GM12878 (cell line): ENCODE measurements around the gene WDR59.

Experiments
- BHLHE40 ChIP-seq, 2 experiments: fragments of 450-650 bp in 1 of 2; IDR thresholded peaks; 2 replicates each; pipeline ENCODE4 v1.6.1; 2011 to 2017; ENCODE audit warnings: low read depth in 2 of 2, borderline replicate concordance in 1 of 2, improper control_type of control experiment in 1 of 2, low read length in 1 of 2, mild to moderate bottlenecking in 1 of 2
- CHD2 ChIP-seq: IDR thresholded peaks from 2 replicates; pipeline ENCODE4 v1.6.1; 2011; ENCODE audit warnings: low read depth, low read length, improper control_type of control experiment, borderline replicate concordance
- HCFC1 ChIP-seq: fragments of 150-350 bp; IDR thresholded peaks from 2 replicates; pipeline ENCODE4 v1.6.1; 2014; ENCODE audit warnings: low read length
- JUND ChIP-seq: IDR thresholded peaks from 2 replicates; pipeline ENCODE4 v1.6.1; 2012; ENCODE audit warnings: low read depth, mild to moderate bottlenecking, low read length, improper control_type of control experiment, moderate library complexity
- MYC ChIP-seq: IDR thresholded peaks from 2 replicates; pipeline ENCODE4 v1.6.1; 2011; ENCODE audit warnings: mild to moderate bottlenecking, low read length, moderate library complexity, inconsistent platforms; ENCODE audit not compliant: insufficient read depth, insufficient replicate concordance, insufficient read length, severe bottlenecking
- NRF1 ChIP-seq: conservative IDR thresholded peaks from 2 replicates; pipeline ENCODE4 v1.6.1; 2011; ENCODE audit warnings: mild to moderate bottlenecking, low read depth, low read length, improper control_type of control experiment
- POLR2AphosphoS5 ChIP-seq: IDR thresholded peaks from 2 replicates; pipeline ENCODE4 v1.6.1; 2011; ENCODE audit warnings: mild to moderate bottlenecking, low read length, inconsistent platforms
- RBBP5 ChIP-seq: fragments of 200-600 bp; sonication (generic); conservative IDR thresholded peaks from 2 replicates; pipeline ENCODE4 v1.6.1; 2016
- SP1 ChIP-seq: IDR thresholded peaks from one replicate; pipeline ENCODE4 v1.6.1; 2011; ENCODE audit warnings: low read depth, low read length
- TAF1 ChIP-seq: IDR thresholded peaks from 2 replicates; pipeline ENCODE4 v1.6.1; 2011; ENCODE audit warnings: mild to moderate bottlenecking, low read depth, low read length, borderline replicate concordance
- TCF7 ChIP-seq: IDR thresholded peaks from 2 replicates; pipeline ENCODE4 v1.6.1; 2014; ENCODE audit warnings: antibody characterized with exemption, borderline replicate concordance
- TF ChIP-seq, protein P1 (sequence below), 3 experiments: IDR thresholded peaks in 2 of 3; conservative IDR thresholded peaks in 1 of 3; 2 replicates each; pipeline ENCODE4 v1.5.1; 2011; ENCODE audit warnings: low read depth in 3 of 3, low read length in 3 of 3, mild to moderate bottlenecking in 3 of 3, control low read depth in 2 of 3, moderate library complexity in 2 of 3, inconsistent platforms in 1 of 3, mixed read lengths in 1 of 3; ENCODE audit not compliant: control insufficient read depth in 2 of 3, insufficient read depth in 1 of 3; ENCODE audit errors: extremely low read depth in 1 of 3
- TF ChIP-seq, protein P2 (sequence below): IDR thresholded peaks from 2 replicates; pipeline ENCODE4 v1.6.1; 2012; ENCODE audit warnings: mild to moderate bottlenecking, low read depth, low read length
- TF ChIP-seq, protein P3 (sequence below): fragments of 150-350 bp; IDR thresholded peaks from 2 replicates; pipeline ENCODE4 v1.6.1; 2014; ENCODE audit warnings: mild to moderate bottlenecking, low read depth, low read length

DNA sequence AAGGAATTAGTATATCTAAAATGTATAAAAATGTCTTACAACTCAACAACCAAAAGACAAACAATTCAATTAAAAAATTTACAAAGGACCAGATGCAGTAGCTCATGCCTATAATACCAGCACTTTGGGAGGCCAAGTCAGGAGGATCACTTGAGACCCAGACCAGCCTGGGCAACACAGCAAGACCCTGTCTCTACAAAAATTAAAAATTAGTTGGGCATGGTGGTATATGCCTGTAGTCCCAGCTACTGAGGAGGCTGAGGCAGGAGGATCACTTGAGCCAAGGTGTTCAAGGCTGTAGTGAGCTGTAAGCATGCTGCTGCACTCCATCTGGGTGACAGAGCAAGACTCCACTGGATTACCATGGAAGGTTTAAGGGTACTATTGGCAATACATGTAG, 47.7 kb upstream of the WDR59 start:
- TF ChIP-seq, protein P1, sequence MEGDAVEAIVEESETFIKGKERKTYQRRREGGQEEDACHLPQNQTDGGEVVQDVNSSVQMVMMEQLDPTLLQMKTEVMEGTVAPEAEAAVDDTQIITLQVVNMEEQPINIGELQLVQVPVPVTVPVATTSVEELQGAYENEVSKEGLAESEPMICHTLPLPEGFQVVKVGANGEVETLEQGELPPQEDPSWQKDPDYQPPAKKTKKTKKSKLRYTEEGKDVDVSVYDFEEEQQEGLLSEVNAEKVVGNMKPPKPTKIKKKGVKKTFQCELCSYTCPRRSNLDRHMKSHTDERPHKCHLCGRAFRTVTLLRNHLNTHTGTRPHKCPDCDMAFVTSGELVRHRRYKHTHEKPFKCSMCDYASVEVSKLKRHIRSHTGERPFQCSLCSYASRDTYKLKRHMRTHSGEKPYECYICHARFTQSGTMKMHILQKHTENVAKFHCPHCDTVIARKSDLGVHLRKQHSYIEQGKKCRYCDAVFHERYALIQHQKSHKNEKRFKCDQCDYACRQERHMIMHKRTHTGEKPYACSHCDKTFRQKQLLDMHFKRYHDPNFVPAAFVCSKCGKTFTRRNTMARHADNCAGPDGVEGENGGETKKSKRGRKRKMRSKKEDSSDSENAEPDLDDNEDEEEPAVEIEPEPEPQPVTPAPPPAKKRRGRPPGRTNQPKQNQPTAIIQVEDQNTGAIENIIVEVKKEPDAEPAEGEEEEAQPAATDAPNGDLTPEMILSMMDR (IDR thresholded peaks at IDR 0.05 in 2 of 3, conservative IDR thresholded peaks at IDR 0.05 in 1 of 3; ENCODE audit: control insufficient read depth in 2 of 3, extremely low read depth in 1 of 3, insufficient read depth in 1 of 3, low read depth in 3 of 3, low read length in 3 of 3) = no peak
- no peak for TF ChIP-seq HCFC1
- no peak for TF ChIP-seq TCF7
- TF ChIP-seq, protein P2, sequence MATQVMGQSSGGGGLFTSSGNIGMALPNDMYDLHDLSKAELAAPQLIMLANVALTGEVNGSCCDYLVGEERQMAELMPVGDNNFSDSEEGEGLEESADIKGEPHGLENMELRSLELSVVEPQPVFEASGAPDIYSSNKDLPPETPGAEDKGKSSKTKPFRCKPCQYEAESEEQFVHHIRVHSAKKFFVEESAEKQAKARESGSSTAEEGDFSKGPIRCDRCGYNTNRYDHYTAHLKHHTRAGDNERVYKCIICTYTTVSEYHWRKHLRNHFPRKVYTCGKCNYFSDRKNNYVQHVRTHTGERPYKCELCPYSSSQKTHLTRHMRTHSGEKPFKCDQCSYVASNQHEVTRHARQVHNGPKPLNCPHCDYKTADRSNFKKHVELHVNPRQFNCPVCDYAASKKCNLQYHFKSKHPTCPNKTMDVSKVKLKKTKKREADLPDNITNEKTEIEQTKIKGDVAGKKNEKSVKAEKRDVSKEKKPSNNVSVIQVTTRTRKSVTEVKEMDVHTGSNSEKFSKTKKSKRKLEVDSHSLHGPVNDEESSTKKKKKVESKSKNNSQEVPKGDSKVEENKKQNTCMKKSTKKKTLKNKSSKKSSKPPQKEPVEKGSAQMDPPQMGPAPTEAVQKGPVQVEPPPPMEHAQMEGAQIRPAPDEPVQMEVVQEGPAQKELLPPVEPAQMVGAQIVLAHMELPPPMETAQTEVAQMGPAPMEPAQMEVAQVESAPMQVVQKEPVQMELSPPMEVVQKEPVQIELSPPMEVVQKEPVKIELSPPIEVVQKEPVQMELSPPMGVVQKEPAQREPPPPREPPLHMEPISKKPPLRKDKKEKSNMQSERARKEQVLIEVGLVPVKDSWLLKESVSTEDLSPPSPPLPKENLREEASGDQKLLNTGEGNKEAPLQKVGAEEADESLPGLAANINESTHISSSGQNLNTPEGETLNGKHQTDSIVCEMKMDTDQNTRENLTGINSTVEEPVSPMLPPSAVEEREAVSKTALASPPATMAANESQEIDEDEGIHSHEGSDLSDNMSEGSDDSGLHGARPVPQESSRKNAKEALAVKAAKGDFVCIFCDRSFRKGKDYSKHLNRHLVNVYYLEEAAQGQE = no peak
- no peak for TF ChIP-seq CHD2
- TF ChIP-seq TAF1 = no peak
- TF ChIP-seq JUND = no peak
- TF ChIP-seq RBBP5 = no peak
- no peak for TF ChIP-seq MYC
- no peak for TF ChIP-seq BHLHE40 (IDR thresholded peaks at IDR 0.05; ENCODE audit: borderline replicate concordance in 1 of 2, low read depth in 2 of 2, low read length in 1 of 2)
- no peak for TF ChIP-seq NRF1
- TF ChIP-seq, protein P3, sequence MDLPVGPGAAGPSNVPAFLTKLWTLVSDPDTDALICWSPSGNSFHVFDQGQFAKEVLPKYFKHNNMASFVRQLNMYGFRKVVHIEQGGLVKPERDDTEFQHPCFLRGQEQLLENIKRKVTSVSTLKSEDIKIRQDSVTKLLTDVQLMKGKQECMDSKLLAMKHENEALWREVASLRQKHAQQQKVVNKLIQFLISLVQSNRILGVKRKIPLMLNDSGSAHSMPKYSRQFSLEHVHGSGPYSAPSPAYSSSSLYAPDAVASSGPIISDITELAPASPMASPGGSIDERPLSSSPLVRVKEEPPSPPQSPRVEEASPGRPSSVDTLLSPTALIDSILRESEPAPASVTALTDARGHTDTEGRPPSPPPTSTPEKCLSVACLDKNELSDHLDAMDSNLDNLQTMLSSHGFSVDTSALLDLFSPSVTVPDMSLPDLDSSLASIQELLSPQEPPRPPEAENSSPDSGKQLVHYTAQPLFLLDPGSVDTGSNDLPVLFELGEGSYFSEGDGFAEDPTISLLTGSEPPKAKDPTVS = no peak
- no peak for TF ChIP-seq POLR2AphosphoS5
- no peak for TF ChIP-seq SP1
